ENCODE data around the gene BORCS5.
A peak's percentile ranks its signal among the peaks of the same experiment; 100 is the strongest.

BORCS5 gene

DNA sequence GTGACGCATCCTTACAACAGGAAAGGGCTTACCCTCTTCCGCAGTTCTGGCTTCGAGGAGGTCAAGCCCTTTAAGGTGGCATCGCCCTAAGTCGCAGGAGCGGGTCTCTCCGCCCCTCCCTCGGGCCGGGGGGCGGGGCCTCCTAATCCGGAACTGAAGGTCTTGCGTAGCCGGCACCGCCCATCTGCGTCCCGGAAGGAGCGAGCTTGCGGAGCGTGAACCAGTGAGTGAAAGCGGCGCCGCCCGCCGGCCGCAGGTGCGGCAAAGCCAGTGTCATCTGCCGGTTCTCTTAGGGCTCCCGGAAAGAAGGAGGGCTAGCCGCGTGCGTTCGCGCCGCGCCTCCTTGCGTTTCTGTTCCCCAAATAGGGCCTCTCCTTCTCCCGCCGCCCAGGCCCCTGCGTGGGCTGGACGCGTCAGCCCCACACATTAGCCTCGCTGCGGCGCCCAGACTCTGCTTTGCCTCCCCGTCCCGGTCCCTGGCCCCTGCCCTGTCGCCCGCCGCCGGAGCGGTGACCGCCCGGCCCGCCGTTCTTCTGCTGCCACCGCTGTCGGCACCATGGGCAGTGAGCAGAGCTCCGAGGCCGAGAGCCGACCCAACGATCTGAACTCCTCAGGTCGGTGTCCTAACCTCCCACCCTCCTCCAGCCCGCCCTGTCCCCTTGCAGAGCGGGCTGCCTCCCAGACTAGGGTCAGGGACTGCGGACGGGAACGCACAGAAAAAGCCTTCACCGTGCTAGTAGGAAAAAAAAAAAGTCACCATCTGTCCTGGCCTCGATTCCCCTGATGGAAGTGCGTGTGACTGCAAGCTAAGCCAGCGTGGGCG is at the start of gene BORCS5:
Gene BORCS5 (plus strand): TSS at position 183 of the 823 bp plus-strand sequence. CDS start 374 bp downstream, at position 557.
- TF ChIP-seq FOXM1 (IDR thresholded peaks at IDR 0.05; ENCODE audit: borderline replicate concordance, low read depth) = peak; percentile 39; the same call in 1 of the 2 replicates
- TF ChIP-seq NFIC (IDR thresholded peaks at IDR 0.05) = no peak; the same call in 1 of the 2 replicates
- TF ChIP-seq CEBPB (IDR thresholded peaks at IDR 0.05) = no peak
- peak; percentile 8; the same call in 1 of the 2 replicates for TF ChIP-seq YY1 (IDR thresholded peaks at IDR 0.05; ENCODE audit: low read depth)
- TF ChIP-seq RAD21 (IDR thresholded peaks at IDR 0.05; ENCODE audit: low read depth) = no peak
- TF ChIP-seq EP300 (IDR thresholded peaks at IDR 0.05; ENCODE audit: borderline replicate concordance) = 0 out of 2 replicates have a peak, but pooled peaks have one; percentile 36
- TF ChIP-seq, protein P1, sequence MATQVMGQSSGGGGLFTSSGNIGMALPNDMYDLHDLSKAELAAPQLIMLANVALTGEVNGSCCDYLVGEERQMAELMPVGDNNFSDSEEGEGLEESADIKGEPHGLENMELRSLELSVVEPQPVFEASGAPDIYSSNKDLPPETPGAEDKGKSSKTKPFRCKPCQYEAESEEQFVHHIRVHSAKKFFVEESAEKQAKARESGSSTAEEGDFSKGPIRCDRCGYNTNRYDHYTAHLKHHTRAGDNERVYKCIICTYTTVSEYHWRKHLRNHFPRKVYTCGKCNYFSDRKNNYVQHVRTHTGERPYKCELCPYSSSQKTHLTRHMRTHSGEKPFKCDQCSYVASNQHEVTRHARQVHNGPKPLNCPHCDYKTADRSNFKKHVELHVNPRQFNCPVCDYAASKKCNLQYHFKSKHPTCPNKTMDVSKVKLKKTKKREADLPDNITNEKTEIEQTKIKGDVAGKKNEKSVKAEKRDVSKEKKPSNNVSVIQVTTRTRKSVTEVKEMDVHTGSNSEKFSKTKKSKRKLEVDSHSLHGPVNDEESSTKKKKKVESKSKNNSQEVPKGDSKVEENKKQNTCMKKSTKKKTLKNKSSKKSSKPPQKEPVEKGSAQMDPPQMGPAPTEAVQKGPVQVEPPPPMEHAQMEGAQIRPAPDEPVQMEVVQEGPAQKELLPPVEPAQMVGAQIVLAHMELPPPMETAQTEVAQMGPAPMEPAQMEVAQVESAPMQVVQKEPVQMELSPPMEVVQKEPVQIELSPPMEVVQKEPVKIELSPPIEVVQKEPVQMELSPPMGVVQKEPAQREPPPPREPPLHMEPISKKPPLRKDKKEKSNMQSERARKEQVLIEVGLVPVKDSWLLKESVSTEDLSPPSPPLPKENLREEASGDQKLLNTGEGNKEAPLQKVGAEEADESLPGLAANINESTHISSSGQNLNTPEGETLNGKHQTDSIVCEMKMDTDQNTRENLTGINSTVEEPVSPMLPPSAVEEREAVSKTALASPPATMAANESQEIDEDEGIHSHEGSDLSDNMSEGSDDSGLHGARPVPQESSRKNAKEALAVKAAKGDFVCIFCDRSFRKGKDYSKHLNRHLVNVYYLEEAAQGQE (IDR thresholded peaks at IDR 0.05; ENCODE audit: low read depth) = 0 out of 2 replicates have a peak, but pooled peaks have one; percentile 12
- TF ChIP-seq, protein P2, sequence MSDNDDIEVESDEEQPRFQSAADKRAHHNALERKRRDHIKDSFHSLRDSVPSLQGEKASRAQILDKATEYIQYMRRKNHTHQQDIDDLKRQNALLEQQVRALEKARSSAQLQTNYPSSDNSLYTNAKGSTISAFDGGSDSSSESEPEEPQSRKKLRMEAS (IDR thresholded peaks at IDR 0.05) = peak; percentile 89
- TF ChIP-seq, protein P3, sequence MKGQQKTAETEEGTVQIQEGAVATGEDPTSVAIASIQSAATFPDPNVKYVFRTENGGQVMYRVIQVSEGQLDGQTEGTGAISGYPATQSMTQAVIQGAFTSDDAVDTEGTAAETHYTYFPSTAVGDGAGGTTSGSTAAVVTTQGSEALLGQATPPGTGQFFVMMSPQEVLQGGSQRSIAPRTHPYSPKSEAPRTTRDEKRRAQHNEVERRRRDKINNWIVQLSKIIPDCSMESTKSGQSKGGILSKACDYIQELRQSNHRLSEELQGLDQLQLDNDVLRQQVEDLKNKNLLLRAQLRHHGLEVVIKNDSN (IDR thresholded peaks at IDR 0.05) = no peak
- peak; percentile 97 for TF ChIP-seq TAF1 (IDR thresholded peaks at IDR 0.05; ENCODE audit: low read depth)
- no peak for TF ChIP-seq ZBTB7A (IDR thresholded peaks at IDR 0.05; ENCODE audit: low read depth)
- TF ChIP-seq CREB1 (IDR thresholded peaks at IDR 0.05; ENCODE audit: low read depth) = peak; percentile 55; the same call in 1 of the 2 replicates
- peak; percentile 70 for TF ChIP-seq TCF12 (IDR thresholded peaks at IDR 0.05; ENCODE audit: low read depth)
- peak; percentile 29; the same call in 1 of the 2 replicates for TF ChIP-seq TEAD4 (IDR thresholded peaks at IDR 0.05)
- peak; percentile 40 for TF ChIP-seq EGR1 (IDR thresholded peaks at IDR 0.05)

DNA sequence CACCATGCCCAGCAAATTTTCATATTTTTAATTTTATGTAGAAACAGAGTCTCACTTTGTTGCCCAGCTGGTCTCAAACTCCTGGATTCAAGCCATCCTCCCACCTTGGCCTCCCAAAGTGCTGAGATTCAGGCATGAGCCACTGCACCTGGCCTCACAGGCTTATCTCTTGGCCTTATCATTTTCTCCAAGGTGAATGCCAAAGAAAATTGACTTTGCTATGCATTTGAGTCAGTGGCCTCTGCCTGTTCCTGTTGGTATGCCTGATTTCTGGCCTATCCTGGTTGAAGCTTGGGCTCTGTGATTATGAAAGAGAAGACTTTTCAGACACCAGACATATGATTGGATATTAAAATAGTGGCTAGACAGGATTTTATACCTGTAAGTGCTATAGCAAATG is 41.0 kb upstream of the BORCS5 start:
- TF ChIP-seq NFIC (IDR thresholded peaks at IDR 0.05) (no peak), TAF1 (IDR thresholded peaks at IDR 0.05; ENCODE audit: low read depth) (no peak)
- TF ChIP-seq, protein P1 (IDR thresholded peaks at IDR 0.05; ENCODE audit: low read depth) = no peak

DNA sequence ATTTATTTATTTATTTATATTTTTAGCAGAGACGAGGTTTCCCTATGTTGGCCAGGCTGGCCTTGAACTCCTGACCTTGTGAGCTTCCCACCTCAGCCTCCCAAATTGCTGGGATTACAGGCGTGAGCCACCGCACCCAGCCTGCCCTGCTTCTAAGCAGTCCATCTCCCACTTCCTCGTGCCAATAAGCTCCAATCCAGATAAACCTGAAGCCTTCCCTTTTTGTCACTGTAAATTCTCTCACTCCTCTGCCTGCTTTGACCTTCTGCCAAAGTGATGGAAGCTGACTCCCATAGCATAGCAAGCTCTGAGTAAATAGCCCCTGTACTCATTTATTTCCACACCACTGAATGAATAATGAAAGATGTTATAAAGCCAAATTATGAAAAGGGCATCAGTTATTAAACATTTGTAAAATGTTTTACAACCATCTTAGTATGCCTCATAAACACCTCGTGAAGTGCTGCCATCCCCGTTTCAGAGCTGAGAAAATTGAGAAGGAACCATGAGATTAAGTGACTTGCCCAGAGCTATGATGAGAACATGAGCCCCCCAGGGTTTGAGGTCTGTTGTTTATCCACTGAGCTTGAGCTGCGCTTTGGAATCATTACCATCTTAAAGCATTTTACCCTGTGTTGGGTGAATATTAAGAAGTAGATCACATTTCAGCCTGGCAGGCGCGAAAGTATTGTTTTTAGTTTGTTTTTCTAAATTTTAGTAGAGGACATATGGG is 37.3 kb upstream of the BORCS5 start:
- TF ChIP-seq NFIC (IDR thresholded peaks at IDR 0.05) (no peak), ZBTB7A (IDR thresholded peaks at IDR 0.05; ENCODE audit: low read depth) (no peak), CREB1 (IDR thresholded peaks at IDR 0.05; ENCODE audit: low read depth) (no peak), TCF12 (IDR thresholded peaks at IDR 0.05; ENCODE audit: low read depth) (no peak), EP300 (IDR thresholded peaks at IDR 0.05; ENCODE audit: borderline replicate concordance) (no peak), FOXM1 (IDR thresholded peaks at IDR 0.05; ENCODE audit: borderline replicate concordance, low read depth) (no peak), RAD21 (IDR thresholded peaks at IDR 0.05; ENCODE audit: low read depth) (no peak), CEBPB (IDR thresholded peaks at IDR 0.05) (no peak), EGR1 (IDR thresholded peaks at IDR 0.05) (no peak)
- TF ChIP-seq, protein P3 (IDR thresholded peaks at IDR 0.05) = no peak
- TF ChIP-seq, protein P2 (IDR thresholded peaks at IDR 0.05) = no peak
- TF ChIP-seq, protein P1 (IDR thresholded peaks at IDR 0.05; ENCODE audit: low read depth) = no peak
